ENCODE data around the gene AKNA.
A peak's percentile ranks its signal among the peaks of the same experiment; 100 is the strongest.

AKNA gene

GRCh38 chr9:114390952-114391351 is 3.2 kb upstream of the AKNA start:
- DNase-seq (ENCODE audit: low spot score), result no peak
- Histone ChIP-seq H3K4me3 (no peak overlapping the region), H3K27ac (peak overlapping the region in 1 of 2 donors; percentile 54)
- no peak for TF ChIP-seq CTCF (IDR thresholded peaks at IDR 0.05)

DNA sequence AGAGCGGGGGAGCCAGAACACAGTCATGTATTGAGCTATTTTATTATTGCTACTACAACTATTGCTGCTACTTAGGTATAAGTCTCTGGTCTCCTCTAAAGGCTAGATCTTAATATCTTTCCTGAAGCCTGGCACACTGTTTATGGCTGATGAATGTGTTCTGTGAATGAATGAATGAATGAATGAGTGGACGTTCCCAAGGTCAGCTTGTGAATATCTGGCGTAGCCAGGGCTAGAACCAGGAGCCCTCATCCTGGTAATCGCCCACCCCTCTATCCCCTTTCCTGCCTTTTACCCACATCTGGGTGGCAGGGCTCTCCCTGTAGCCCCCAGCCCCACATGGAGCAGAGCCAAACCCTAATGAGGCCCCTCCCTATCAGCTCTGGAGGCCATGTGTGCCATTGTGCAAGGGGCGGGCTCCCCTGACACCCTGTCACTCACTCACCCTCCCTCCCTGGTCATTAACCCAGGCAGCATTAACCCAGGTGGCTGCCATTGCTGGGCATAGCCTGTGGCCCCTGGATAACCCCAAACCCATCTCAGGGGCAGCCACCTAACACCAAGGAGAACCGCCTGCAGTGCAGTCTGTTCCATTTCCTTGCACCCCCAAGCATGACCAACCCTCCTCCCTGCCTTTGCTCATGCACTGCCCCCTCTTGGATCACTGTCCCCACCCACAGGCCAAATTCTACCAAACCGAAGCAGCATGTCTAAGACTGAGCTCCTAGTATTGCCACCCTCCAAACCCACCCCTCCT is 2.0 kb upstream of the AKNA start:
- Histone ChIP-seq H3K27ac (peak overlapping the region; percentile 54 to 94), H3K4me3 (no peak overlapping the region)
- TF ChIP-seq CTCF (IDR thresholded peaks at IDR 0.05), result no peak
- DNase-seq (ENCODE audit: low spot score), result no peak

GRCh38 chr9:114388764-114389375 is 1.1 kb upstream of the AKNA start:
- DNase-seq (ENCODE audit: low spot score), result no peak
- H3K4me3 ChIP-seq, result no peak overlapping the region
- TF ChIP-seq CTCF (IDR thresholded peaks at IDR 0.05), result no peak
- H3K27ac ChIP-seq, result peak overlapping the region; percentile 87 to 94

- TF ChIP-seq CTCF (IDR thresholded peaks at IDR 0.05), result no peak
- DNase-seq (ENCODE audit: low spot score), result no peak
- Histone ChIP-seq H3K27ac (peak overlapping the region; percentile 87 to 94), H3K4me3 (peak overlapping the region; percentile 68)
Measured at GRCh38 chr9:114388357-114388682, 538 bp upstream of the AKNA start.

DNA sequence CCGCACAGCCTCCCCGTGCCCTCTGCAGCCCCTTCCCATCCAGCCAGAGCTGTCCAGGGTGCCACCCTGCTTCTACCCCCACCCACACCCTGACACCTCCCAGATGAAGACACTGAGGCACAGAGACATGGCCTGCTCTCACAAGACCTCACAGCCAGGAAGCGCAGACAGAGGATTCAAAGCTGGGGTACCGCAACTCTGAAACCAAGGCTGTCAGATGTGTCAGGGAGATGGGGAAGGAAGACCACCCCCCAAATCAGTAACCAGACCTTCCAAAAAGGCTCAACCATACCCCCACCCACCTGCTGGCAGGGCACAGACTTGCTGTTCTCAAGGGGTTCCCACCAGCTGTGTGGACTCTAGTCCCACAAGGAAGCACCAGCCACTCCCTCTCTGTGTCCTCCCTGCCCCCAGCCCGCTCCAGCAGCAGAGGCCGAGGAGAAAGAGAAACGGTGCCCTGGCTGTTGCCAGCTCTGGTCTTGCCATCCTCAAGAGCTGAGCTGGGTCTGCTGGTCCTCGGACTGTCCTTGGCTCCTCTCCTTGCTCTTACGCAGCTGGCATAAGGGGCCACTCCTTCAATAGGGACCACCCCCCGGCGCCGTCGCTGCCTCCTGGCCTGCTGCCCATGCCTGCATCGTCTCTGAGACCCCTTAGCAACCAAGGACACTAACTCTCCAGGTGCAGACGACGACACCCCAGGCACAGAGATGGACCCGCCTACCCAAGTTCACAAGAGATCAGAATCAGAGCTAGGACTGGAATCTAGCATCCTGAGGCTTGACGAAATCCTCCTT is 699 bp downstream of the AKNA start:
- no peak for DNase-seq (ENCODE audit: low spot score)
- peak overlapping the region; percentile 68 for H3K4me3 ChIP-seq
- peak overlapping the region; percentile 87 to 94 for H3K27ac ChIP-seq
- TF ChIP-seq CTCF (IDR thresholded peaks at IDR 0.05), result no peak

GRCh38 chr9:114386361-114386885 is 1.4 kb downstream of the AKNA start:
- H3K27ac ChIP-seq, result peak overlapping the region; percentile 87 to 94
- no peak for DNase-seq (ENCODE audit: low spot score)
- TF ChIP-seq CTCF (IDR thresholded peaks at IDR 0.05), result no peak
- H3K4me3 ChIP-seq, result peak overlapping the region; percentile 68

Data from coronary artery (tissue), 2 donors.